GM23338 (cell line): ENCODE results near the gene BTN2A1.

Experiments
- CREB1 ChIP-seq: fragments of 250-450 bp; sonication (Bioruptor Pico); IDR thresholded peaks from 2 replicates; pipeline ENCODE4 v1.5.0; 2020; ENCODE audit warnings: low read depth, mild to moderate bottlenecking, moderate library complexity
- CTCF ChIP-seq, 2 experiments: fragments of 200-600 bp in 1 of 2; sonication (generic) in 1 of 2; conservative IDR thresholded peaks; 2 replicates each; pipeline versions ENCODE4 v1.5.1 to v1.6.1; 2016 to 2017; ENCODE audit warnings: antibody characterized with exemption in 2 of 2, low read depth in 2 of 2, mild to moderate bottlenecking in 2 of 2, moderate library complexity in 1 of 2
- EZH2 ChIP-seq: fragments of 200-600 bp; sonication (generic); IDR thresholded peaks from one replicate; pipeline ENCODE4 v1.8.0; 2017; ENCODE audit warnings: antibody characterized with exemption, mild to moderate bottlenecking, low read depth; ENCODE audit not compliant: unreplicated experiment
- EZH2phosphoT487 ChIP-seq: fragments of 200-600 bp; sonication (generic); IDR thresholded peaks from one replicate; pipeline ENCODE4 v1.8.1; 2018; ENCODE audit warnings: antibody characterized with exemption; ENCODE audit not compliant: unreplicated experiment
- JUNB ChIP-seq: IDR thresholded peaks from one replicate; pipeline ENCODE4 v1.6.1; 2016; ENCODE audit warnings: antibody characterized with exemption; ENCODE audit not compliant: unreplicated experiment
- NANOG ChIP-seq: IDR thresholded peaks from 2 replicates; pipeline ENCODE4 v1.6.1; 2016; ENCODE audit warnings: antibody characterized with exemption, borderline replicate concordance
- POLR2AphosphoS5 ChIP-seq: IDR thresholded peaks from 2 replicates; pipeline ENCODE4 v1.6.1; 2016; ENCODE audit warnings: antibody characterized with exemption, low read depth
- STAT1 ChIP-seq: IDR thresholded peaks from one replicate; pipeline ENCODE4 v1.6.1; 2016; ENCODE audit warnings: antibody characterized with exemption; ENCODE audit not compliant: unreplicated experiment
- ZNF114 ChIP-seq: fragments of 250-450 bp; sonication (Bioruptor Pico); IDR thresholded peaks from 2 replicates; pipeline ENCODE4 v1.5.0; 2020; ENCODE audit warnings: mild to moderate bottlenecking, moderate library complexity
- TF ChIP-seq, protein P1 (sequence below): IDR thresholded peaks from one replicate; pipeline ENCODE4 v1.6.1; 2018; ENCODE audit warnings: antibody characterized with exemption; ENCODE audit not compliant: unreplicated experiment
- TF ChIP-seq, protein P2 (sequence below): fragments of 250-450 bp; sonication (Bioruptor Pico); IDR thresholded peaks from 2 replicates; pipeline ENCODE4 v1.5.0; 2020; ENCODE audit warnings: mild to moderate bottlenecking, moderate library complexity

GRCh38 chr6:26477426-26477825 lies 19.7 kb downstream of the BTN2A1 start:
- TF ChIP-seq CTCF (conservative IDR thresholded peaks at IDR 0.05; ENCODE audit: low read depth in 2 of 2) (no peak), EZH2 (no peak), NANOG (no peak), EZH2phosphoT487 (no peak), POLR2AphosphoS5 (no peak), ZNF114 (CRISPR knock-in tag) (no peak), CREB1 (CRISPR knock-in tag) (no peak), JUNB (no peak), STAT1 (no peak)
- TF ChIP-seq, protein P1, sequence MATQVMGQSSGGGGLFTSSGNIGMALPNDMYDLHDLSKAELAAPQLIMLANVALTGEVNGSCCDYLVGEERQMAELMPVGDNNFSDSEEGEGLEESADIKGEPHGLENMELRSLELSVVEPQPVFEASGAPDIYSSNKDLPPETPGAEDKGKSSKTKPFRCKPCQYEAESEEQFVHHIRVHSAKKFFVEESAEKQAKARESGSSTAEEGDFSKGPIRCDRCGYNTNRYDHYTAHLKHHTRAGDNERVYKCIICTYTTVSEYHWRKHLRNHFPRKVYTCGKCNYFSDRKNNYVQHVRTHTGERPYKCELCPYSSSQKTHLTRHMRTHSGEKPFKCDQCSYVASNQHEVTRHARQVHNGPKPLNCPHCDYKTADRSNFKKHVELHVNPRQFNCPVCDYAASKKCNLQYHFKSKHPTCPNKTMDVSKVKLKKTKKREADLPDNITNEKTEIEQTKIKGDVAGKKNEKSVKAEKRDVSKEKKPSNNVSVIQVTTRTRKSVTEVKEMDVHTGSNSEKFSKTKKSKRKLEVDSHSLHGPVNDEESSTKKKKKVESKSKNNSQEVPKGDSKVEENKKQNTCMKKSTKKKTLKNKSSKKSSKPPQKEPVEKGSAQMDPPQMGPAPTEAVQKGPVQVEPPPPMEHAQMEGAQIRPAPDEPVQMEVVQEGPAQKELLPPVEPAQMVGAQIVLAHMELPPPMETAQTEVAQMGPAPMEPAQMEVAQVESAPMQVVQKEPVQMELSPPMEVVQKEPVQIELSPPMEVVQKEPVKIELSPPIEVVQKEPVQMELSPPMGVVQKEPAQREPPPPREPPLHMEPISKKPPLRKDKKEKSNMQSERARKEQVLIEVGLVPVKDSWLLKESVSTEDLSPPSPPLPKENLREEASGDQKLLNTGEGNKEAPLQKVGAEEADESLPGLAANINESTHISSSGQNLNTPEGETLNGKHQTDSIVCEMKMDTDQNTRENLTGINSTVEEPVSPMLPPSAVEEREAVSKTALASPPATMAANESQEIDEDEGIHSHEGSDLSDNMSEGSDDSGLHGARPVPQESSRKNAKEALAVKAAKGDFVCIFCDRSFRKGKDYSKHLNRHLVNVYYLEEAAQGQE: no peak
- TF ChIP-seq, protein P2, sequence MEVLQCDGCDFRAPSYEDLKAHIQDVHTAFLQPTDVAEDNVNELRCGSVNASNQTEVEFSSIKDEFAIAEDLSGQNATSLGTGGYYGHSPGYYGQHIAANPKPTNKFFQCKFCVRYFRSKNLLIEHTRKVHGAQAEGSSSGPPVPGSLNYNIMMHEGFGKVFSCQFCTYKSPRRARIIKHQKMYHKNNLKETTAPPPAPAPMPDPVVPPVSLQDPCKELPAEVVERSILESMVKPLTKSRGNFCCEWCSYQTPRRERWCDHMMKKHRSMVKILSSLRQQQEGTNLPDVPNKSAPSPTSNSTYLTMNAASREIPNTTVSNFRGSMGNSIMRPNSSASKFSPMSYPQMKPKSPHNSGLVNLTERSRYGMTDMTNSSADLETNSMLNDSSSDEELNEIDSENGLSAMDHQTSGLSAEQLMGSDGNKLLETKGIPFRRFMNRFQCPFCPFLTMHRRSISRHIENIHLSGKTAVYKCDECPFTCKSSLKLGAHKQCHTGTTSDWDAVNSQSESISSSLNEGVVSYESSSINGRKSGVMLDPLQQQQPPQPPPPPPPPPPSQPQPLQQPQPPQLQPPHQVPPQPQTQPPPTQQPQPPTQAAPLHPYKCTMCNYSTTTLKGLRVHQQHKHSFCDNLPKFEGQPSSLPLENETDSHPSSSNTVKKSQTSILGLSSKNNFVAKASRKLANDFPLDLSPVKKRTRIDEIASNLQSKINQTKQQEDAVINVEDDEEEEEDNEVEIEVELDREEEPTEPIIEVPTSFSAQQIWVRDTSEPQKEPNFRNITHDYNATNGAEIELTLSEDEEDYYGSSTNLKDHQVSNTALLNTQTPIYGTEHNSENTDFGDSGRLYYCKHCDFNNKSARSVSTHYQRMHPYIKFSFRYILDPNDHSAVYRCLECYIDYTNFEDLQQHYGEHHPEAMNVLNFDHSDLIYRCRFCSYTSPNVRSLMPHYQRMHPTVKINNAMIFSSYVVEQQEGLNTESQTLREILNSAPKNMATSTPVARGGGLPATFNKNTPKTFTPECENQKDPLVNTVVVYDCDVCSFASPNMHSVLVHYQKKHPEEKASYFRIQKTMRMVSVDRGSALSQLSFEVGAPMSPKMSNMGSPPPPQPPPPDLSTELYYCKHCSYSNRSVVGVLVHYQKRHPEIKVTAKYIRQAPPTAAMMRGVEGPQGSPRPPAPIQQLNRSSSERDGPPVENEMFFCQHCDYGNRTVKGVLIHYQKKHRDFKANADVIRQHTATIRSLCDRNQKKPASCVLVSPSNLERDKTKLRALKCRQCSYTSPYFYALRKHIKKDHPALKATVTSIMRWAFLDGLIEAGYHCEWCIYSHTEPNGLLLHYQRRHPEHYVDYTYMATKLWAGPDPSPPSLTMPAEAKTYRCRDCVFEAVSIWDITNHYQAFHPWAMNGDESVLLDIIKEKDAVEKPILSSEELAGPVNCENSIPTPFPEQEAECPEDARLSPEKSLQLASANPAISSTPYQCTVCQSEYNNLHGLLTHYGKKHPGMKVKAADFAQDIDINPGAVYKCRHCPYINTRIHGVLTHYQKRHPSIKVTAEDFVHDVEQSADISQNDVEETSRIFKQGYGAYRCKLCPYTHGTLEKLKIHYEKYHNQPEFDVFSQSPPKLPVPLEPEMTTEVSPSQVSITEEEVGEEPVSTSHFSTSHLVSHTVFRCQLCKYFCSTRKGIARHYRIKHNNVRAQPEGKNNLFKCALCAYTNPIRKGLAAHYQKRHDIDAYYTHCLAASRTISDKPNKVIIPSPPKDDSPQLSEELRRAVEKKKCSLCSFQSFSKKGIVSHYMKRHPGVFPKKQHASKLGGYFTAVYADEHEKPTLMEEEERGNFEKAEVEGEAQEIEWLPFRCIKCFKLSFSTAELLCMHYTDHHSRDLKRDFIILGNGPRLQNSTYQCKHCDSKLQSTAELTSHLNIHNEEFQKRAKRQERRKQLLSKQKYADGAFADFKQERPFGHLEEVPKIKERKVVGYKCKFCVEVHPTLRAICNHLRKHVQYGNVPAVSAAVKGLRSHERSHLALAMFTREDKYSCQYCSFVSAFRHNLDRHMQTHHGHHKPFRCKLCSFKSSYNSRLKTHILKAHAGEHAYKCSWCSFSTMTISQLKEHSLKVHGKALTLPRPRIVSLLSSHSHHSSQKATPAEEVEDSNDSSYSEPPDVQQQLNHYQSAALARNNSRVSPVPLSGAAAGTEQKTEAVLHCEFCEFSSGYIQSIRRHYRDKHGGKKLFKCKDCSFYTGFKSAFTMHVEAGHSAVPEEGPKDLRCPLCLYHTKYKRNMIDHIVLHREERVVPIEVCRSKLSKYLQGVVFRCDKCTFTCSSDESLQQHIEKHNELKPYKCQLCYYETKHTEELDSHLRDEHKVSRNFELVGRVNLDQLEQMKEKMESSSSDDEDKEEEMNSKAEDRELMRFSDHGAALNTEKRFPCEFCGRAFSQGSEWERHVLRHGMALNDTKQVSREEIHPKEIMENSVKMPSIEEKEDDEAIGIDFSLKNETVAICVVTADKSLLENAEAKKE (CRISPR knock-in tag): no peak
